ENCODE data around the gene VDR. TPM values are rescaled to one million over a fixed set of nuclear protein-coding genes. Genes with fewer than 3 reads are reported as not detected.

VDR gene
- total RNA-seq, 2 donors from 2014 or later = 1.3 to 3.1 TPM

DNA sequence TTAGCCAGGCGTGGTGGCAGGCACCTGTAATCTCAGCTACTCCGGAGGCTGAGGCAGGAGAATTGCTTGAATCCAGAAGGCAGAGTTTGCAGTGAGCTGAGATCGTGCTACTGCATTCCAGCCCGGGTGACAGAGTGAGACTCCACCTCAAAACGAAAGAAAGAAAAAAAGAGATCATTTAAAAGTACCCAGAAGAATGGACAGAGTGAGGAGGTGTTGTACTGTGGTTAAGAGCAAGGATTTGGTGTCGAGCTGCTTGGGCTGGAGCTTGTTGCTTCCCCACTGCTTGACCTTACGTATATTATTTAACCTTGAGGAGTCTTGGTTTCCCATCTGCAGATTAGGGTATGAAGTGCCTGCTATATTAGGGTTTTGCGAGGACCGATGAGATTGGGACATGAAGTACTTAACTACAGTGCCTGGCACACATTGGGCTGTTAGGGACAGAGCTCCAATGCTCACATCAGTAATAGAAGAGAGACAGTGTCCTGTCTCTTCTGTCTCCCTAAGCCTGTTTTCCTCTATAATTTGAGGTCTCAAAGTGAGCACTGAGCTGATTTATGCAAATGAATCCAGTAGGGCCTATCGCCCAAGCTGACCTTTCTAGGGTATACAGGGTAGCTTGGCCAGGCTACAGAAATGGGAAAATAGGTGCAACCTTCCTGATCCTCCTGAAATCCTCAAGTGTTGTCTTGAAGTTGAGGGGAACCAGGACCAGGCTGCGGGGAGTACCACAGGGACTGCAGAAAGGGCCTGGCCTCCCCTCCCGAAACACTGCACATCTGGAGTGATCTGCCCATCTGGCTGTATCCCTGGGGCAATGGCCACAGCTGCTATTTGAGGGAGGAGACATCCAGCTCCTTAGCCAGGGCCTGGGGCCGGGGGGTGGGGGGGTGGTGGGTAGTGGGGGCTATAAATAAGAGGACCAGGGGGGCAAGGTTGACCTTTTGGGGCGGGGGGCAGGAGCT lies 76.5 kb downstream of the VDR start:
- TF ChIP-seq, protein P1, sequence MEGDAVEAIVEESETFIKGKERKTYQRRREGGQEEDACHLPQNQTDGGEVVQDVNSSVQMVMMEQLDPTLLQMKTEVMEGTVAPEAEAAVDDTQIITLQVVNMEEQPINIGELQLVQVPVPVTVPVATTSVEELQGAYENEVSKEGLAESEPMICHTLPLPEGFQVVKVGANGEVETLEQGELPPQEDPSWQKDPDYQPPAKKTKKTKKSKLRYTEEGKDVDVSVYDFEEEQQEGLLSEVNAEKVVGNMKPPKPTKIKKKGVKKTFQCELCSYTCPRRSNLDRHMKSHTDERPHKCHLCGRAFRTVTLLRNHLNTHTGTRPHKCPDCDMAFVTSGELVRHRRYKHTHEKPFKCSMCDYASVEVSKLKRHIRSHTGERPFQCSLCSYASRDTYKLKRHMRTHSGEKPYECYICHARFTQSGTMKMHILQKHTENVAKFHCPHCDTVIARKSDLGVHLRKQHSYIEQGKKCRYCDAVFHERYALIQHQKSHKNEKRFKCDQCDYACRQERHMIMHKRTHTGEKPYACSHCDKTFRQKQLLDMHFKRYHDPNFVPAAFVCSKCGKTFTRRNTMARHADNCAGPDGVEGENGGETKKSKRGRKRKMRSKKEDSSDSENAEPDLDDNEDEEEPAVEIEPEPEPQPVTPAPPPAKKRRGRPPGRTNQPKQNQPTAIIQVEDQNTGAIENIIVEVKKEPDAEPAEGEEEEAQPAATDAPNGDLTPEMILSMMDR (IDR thresholded peaks at IDR 0.05) = no peak
- TF ChIP-seq POLR2A (IDR thresholded peaks at IDR 0.05) = no peak
- 79 to 80% methylated on average over 12 to 14 of the region's 14 CpGs for WGBS, 2 donors
- ATAC-seq (no peak), DNase-seq (no peak)
- H3K4me1 ChIP-seq = peaks cover 26% of the 10 kb centered on the region
- H3K4me3 ChIP-seq = no peak overlapping the region
- no peaks in the 10 kb centered on the region for H3K27me3 ChIP-seq
- H3K36me3 ChIP-seq (replicated peaks in 1 of 2; ENCODE audit: insufficient read depth in 1 of 2, low read depth in 2 of 2) = no peaks in the 10 kb centered on the region
- intact Hi-C loops (cut with DNase I) = no loop called here
- peak overlapping the region; percentile 31 to 51 (median 34) for H3K27ac ChIP-seq
- no peaks in the 10 kb centered on the region for H3K9me3 ChIP-seq

DNA sequence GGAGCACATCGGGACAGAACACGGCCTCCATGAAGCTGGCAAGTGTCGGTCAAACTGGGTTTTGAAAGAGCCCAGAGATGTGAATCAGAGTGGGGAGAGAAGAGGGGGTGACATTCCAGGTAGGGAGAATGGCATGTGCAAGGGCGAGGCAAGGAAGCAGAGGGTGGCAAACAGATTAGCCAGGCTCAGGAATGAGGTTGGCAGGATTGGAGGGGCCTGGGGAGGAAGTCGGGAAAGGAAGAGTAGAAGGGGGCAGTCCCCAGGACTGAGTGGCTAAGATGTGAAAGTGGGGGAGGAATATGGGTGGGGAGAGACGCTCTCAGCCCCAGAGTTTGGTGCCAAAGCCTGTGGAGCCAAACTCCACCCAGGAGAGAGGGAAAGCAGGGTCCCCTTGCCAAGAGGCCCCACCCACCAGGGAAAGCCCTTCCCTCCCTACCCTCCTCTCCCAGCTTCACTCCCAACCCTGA lies 79.6 kb downstream of the VDR start:
- Histone ChIP-seq H3K27ac (peak overlapping the region; percentile 43 to 73 (median 55)), H3K36me3 (replicated peaks in 1 of 2; ENCODE audit: insufficient read depth in 1 of 2, low read depth in 2 of 2) (no peaks in the 10 kb centered on the region), H3K27me3 (no peaks in the 10 kb centered on the region), H3K4me1 (peaks cover 43% of the 10 kb centered on the region), H3K9me3 (no peaks in the 10 kb centered on the region), H3K4me3 (no peak overlapping the region)
- ATAC-seq (peak; percentile 34), DNase-seq (peak in 2 of 4 donors; percentile 63 to 64)
- WGBS, 2 donors = 57 to 70% methylated on average over 6 of the region's 6 CpGs
- TF ChIP-seq, protein P1 (IDR thresholded peaks at IDR 0.05) = no peak
- TF ChIP-seq POLR2A (IDR thresholded peaks at IDR 0.05) = peak in 1 of 3 donors; percentile 16
- intact Hi-C loops (cut with DNase I) = no loop called here

DNA sequence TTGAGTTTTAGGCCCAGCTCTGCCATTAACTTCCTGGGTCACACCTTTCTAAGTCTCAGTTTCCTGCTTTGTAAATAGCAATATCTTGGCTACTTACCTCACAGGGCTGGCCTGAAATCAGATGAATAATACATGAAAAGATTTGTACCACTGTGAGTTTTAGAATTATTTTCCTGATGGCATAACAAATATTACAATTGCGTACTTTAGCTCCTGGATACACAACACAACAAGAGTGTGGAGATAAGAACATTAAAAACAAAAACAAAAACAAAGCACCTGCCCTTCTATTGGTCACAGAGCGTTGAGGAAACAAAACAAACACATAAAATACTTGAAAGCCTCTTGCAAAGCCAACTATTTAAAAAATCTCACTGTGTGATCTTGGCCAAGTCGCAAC lies 80.2 kb downstream of the VDR start:
- 68 to 73% methylated on average over 3 of the region's 3 CpGs for WGBS, 2 donors
- Histone ChIP-seq H3K36me3 (replicated peaks in 1 of 2; ENCODE audit: insufficient read depth in 1 of 2, low read depth in 2 of 2) (no peaks in the 10 kb centered on the region), H3K4me1 (peaks cover 43% of the 10 kb centered on the region), H3K4me3 (no peak overlapping the region), H3K9me3 (no peaks in the 10 kb centered on the region), H3K27me3 (no peaks in the 10 kb centered on the region), H3K27ac (peak overlapping the region in 3 of 4 donors; percentile 43 to 73 (median 65))
- intact Hi-C loops (cut with DNase I) = no loop called here
- DNase-seq (no peak), ATAC-seq (no peak)
- TF ChIP-seq POLR2A (IDR thresholded peaks at IDR 0.05) = no peak
- TF ChIP-seq, protein P1 (IDR thresholded peaks at IDR 0.05) = no peak

DNA sequence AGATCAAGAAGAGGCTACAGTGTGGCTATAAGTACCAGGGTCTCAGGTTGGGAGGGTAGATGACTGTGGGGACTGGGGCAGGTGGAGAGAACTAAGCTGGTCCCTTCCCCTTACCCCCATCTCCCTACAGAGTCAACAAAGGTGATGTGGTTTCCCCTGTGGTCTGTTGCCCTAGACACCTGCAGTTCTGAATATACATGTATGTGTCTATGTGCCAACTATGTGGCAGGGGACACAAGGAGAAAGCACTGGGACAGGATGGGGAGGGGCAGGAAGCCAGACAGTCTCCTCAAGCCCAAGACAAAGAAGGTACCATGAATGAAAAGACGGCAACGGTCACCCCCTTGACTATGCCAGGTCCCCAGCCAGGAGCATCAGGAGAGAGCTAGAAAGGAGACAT lies 80.6 kb downstream of the VDR start:
- no peaks in the 10 kb centered on the region for H3K9me3 ChIP-seq
- 76 to 81% methylated on average over 2 of the region's 2 CpGs for WGBS, 2 donors
- H3K27me3 ChIP-seq = no peaks in the 10 kb centered on the region
- TF ChIP-seq POLR2A (IDR thresholded peaks at IDR 0.05) = no peak
- TF ChIP-seq, protein P1 (IDR thresholded peaks at IDR 0.05) = no peak
- no peak overlapping the region for H3K4me3 ChIP-seq
- no peak for DNase-seq
- H3K36me3 ChIP-seq (replicated peaks in 1 of 2; ENCODE audit: insufficient read depth in 1 of 2, low read depth in 2 of 2) = no peaks in the 10 kb centered on the region
- ATAC-seq = no peak
- H3K4me1 ChIP-seq = peaks cover 39% of the 10 kb centered on the region
- intact Hi-C loops (cut with DNase I) = no loop called here
- H3K27ac ChIP-seq = peak overlapping the region; percentile 8 to 73 (median 42)
